ENCODE measurements around the gene KCNT2. TPM values are rescaled to one million over a fixed set of nuclear protein-coding genes. Genes with fewer than 3 reads are reported as not detected.

The KCNT2 gene
- total RNA-seq, 4 donors from 2014 or later, result 6.5 to 16.6 (median 8.0) TPM

- Histone ChIP-seq H3K36me3 (no peaks in the 10 kb centered on the region), H3K4me1 (peaks cover 0 to 43% (median 28%) of the 10 kb centered on the region in 4 donors)
- WGBS, result 80% methylated on average over 2 of the region's 2 CpGs
Measured at GRCh38 chr1:196409586-196409985, 198.7 kb downstream of the KCNT2 start.

GRCh38 chr1:196407358-196408051 is 200.7 kb downstream of the KCNT2 start:
- WGBS, result 27% methylated on average over 2 of the region's 2 CpGs
- H3K27ac ChIP-seq (replicated peaks in 1 of 4), result peak overlapping the region; percentile 70 to 79 (median 74)

More at GRCh38 chr1:196409586-196409985, 198.7 kb downstream of the KCNT2 start:
- no peak for DNase-seq (ENCODE audit: extremely low spot score)
- intact Hi-C loops (cut with DNase I), result no loop called here
- H3K4me3 ChIP-seq, result no peak overlapping the region
- no peaks in the 10 kb centered on the region for H3K27me3 ChIP-seq
- H3K27ac ChIP-seq (replicated peaks in 1 of 4), result peak overlapping the region in 1 of 4 donors; percentile 77
- H3K9me3 ChIP-seq, result no peaks in the 10 kb centered on the region
- TF ChIP-seq CTCF (IDR thresholded peaks at IDR 0.05) (no peak), EP300 (IDR thresholded peaks at IDR 0.05) (no peak), POLR2AphosphoS5 (IDR thresholded peaks at IDR 0.05) (no peak), POLR2A (IDR thresholded peaks at IDR 0.05; ENCODE audit: low read depth) (no peak)

GRCh38 chr1:196405839-196406238 is 202.4 kb downstream of the KCNT2 start:
- Histone ChIP-seq H3K4me3 (no peak overlapping the region), H3K9me3 (no peaks in the 10 kb centered on the region), H3K4me1 (peaks cover 0 to 44% (median 34%) of the 10 kb centered on the region in 4 donors), H3K27me3 (no peaks in the 10 kb centered on the region), H3K36me3 (no peaks in the 10 kb centered on the region), H3K27ac (replicated peaks in 1 of 4) (peak overlapping the region; percentile 70 to 79 (median 74))
- TF ChIP-seq POLR2A (IDR thresholded peaks at IDR 0.05; ENCODE audit: low read depth), result no peak
- DNase-seq (ENCODE audit: extremely low spot score), result no peak
- intact Hi-C loops (cut with DNase I), result no loop called here
- 61% methylated on average over 2 of the region's 2 CpGs for WGBS

More at GRCh38 chr1:196407358-196408051, 200.7 kb downstream of the KCNT2 start:
- intact Hi-C loops (cut with DNase I), result no loop called here
- Histone ChIP-seq H3K36me3 (no peaks in the 10 kb centered on the region), H3K27me3 (no peaks in the 10 kb centered on the region), H3K9me3 (no peaks in the 10 kb centered on the region), H3K4me3 (peak overlapping the region in 2 of 4 donors; percentile 0 to 24), H3K4me1 (peaks cover 0 to 43% (median 28%) of the 10 kb centered on the region in 4 donors)
- DNase-seq (ENCODE audit: extremely low spot score), result no peak
- peak in 1 of 2 donors; percentile 36 for TF ChIP-seq POLR2AphosphoS5 (IDR thresholded peaks at IDR 0.05)
- TF ChIP-seq POLR2A (IDR thresholded peaks at IDR 0.05; ENCODE audit: low read depth), result no peak

GRCh38 chr1:196403803-196404690 is 204.2 kb downstream of the KCNT2 start:
- no peak overlapping the region for H3K4me3 ChIP-seq
- H3K4me1 ChIP-seq, result peaks cover 0 to 46% (median 38%) of the 10 kb centered on the region in 4 donors
- intact Hi-C loops (cut with DNase I), result no loop called here
- no peak for DNase-seq (ENCODE audit: extremely low spot score)
- H3K36me3 ChIP-seq, result no peaks in the 10 kb centered on the region
- H3K27ac ChIP-seq (replicated peaks in 1 of 4), result peak overlapping the region in 1 of 4 donors; percentile 77
- WGBS, result 81% methylated on average over 7 of the region's 7 CpGs
- H3K27me3 ChIP-seq, result no peaks in the 10 kb centered on the region
- no peak for TF ChIP-seq CTCF (IDR thresholded peaks at IDR 0.05)
- TF ChIP-seq EP300 (IDR thresholded peaks at IDR 0.05), result no peak
- no peak for TF ChIP-seq POLR2AphosphoS5 (IDR thresholded peaks at IDR 0.05)
- TF ChIP-seq POLR2A (IDR thresholded peaks at IDR 0.05; ENCODE audit: low read depth), result no peak
- H3K9me3 ChIP-seq, result no peaks in the 10 kb centered on the region

GRCh38 chr1:196401891-196402290 is 206.3 kb downstream of the KCNT2 start:
- Histone ChIP-seq H3K4me1 (peaks cover 0 to 28% (median 19%) of the 10 kb centered on the region in 4 donors), H3K27ac (replicated peaks in 1 of 4) (no peak overlapping the region), H3K4me3 (no peak overlapping the region), H3K27me3 (no peaks in the 10 kb centered on the region), H3K36me3 (no peaks in the 10 kb centered on the region), H3K9me3 (no peaks in the 10 kb centered on the region)
- DNase-seq (ENCODE audit: extremely low spot score), result no peak
- intact Hi-C loops (cut with DNase I), result no loop called here
- TF ChIP-seq POLR2AphosphoS5 (IDR thresholded peaks at IDR 0.05) (no peak), EP300 (IDR thresholded peaks at IDR 0.05) (no peak), CTCF (IDR thresholded peaks at IDR 0.05) (no peak), POLR2A (IDR thresholded peaks at IDR 0.05; ENCODE audit: low read depth) (no peak)
